Pulmonary artery endothelial cell (primary cell): Measurements from ENCODE around the gene CYP26B1. TPM values are rescaled to one million over a fixed set of nuclear protein-coding genes. Genes with fewer than 3 reads are reported as not detected.

Source experiments
- DNase-seq: peaks from one replicate; pipeline ENCODE4 v3.0.0-alpha.2; 2011; ENCODE audit warnings: low read depth, low spot score
- total RNA-seq: library from RNA; depleted of rRNA; stranded (reverse); fragments of >200 nt; gene quantifications from 2 replicates; pipeline ENCODE4 v1.2.3, GENCODE V29; 2014

Gene CYP26B1
- total RNA-seq, 1 donor from 2014 or later = 0.13 TPM

GRCh38 chr2:72142570-72143440, 4.9 kb downstream of the CYP26B1 start:
- no peak for DNase-seq

- DNase-seq = no peak
Measured at GRCh38 chr2:72141881-72142451, 5.7 kb downstream of the CYP26B1 start.

GRCh38 chr2:72141032-72141645, 6.5 kb downstream of the CYP26B1 start:
- DNase-seq = no peak

- DNase-seq = no peak
Measured at GRCh38 chr2:72140621-72140960, 7.1 kb downstream of the CYP26B1 start.

- DNase-seq = no peak
Measured at GRCh38 chr2:72139874-72140620, 7.6 kb downstream of the CYP26B1 start.

GRCh38 chr2:72139471-72139873, 8.2 kb downstream of the CYP26B1 start:
- no peak for DNase-seq

- DNase-seq = no peak
Measured at GRCh38 chr2:72138921-72139381, 8.7 kb downstream of the CYP26B1 start.

- no peak for DNase-seq
Measured at GRCh38 chr2:72138011-72138881, 9.4 kb downstream of the CYP26B1 start.

GRCh38 chr2:72137498-72138010, 10.1 kb downstream of the CYP26B1 start:
- DNase-seq = no peak

GRCh38 chr2:72136933-72137497, 10.6 kb downstream of the CYP26B1 start:
- no peak for DNase-seq

- DNase-seq = no peak
Measured at GRCh38 chr2:72136331-72136730, 11.3 kb downstream of the CYP26B1 start.

GRCh38 chr2:72135921-72136320, 11.7 kb downstream of the CYP26B1 start:
- DNase-seq = no peak

- DNase-seq = no peak
Measured at GRCh38 chr2:72134997-72135800, 12.5 kb downstream of the CYP26B1 start.

- DNase-seq = no peak
Measured at GRCh38 chr2:72134408-72134996, 13.2 kb downstream of the CYP26B1 start.

- DNase-seq = no peak
Measured at GRCh38 chr2:72133721-72134407, 13.8 kb downstream of the CYP26B1 start.

GRCh38 chr2:72132981-72133720, 14.5 kb downstream of the CYP26B1 start:
- no peak for DNase-seq

- DNase-seq = no peak
Measured at GRCh38 chr2:72131916-72132841, 15.5 kb downstream of the CYP26B1 start.
